HG03571 (cell line): ENCODE measurements around the gene STOML1.

ENCODE experiments used
- ATAC-seq: cut with Tn5 transposase; IDR thresholded peaks from one replicate; pipeline ENCODE4 v1.9.1; 2021; ENCODE audit not compliant: unreplicated experiment

Gene STOML1

DNA sequence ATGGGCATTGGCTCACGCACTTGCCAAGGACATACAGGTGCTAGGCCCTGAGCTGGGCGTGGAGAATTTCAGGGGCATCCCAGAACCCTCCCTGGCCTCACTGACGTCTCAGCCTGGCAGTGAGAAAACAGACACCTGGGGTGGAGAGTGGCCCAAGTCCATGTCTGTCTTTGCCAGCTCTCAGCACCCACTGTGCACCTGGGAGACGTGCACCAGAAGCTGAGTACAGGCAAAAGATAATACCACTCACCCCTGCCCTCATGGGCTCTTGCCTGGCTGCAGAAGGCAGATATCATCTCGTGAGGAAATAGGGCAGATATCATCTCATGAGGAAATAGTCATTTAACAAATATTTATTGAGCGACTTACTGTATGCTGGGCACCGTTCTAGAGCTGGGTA is 57.8 kb downstream of the STOML1 start:
- ATAC-seq, result no peak

DNA sequence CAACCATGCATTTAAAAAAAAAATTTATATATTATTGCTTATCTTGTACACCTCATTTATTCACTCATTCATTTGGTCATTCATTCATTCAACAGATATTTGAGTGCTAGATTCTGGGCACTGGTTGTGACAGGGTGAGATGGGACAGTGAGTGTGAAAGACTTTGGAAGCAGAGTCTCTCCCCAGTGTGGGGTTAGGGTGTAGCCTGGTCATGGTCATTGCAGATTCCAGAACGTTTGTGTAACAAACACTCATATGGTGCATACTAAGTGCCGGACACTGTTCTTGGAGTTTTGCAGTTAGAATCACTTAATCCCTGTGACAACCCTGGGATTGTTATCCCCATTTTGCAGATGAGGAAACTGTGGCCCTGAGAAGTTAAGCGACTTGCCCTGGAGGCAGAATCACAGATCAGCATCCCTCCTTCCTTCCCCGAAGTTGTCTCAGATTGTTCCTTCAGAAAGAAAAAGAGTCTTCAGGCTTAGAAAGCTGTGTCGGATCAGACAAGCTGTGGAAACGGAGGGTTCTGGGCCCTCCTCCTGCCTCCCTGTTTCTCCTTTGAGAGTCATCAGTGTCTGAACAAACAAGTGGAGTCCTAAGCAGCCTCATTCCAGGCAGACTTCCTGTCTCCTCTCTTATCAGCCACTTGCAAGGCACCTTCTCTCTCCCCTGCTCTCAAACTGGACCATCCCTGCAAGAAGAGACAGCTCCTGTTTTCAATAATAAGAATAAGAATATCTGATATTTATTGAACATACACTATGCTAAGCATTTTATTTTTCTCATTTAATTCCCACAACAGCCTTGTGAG is 59.5 kb downstream of the STOML1 start:
- ATAC-seq, result no peak

DNA sequence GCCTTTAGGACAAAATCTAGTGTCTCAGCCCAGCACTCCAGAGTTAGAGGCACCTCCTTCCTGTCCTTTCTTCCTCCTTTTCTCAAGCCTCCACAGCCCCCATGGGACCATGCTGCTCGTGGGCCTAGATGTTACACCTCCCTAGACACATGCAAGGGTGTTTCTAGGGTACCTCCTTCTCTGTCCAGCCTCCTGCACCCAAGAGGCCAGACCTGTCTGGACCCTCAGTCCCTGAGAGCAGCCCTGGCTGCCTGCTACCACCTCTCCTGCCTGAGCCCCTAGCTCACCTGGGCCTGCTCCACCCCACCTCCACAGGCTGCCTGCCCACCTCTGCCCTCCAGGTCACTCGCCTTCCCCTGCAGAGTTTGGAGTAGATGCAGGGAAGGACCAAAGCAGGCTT is 60.7 kb downstream of the STOML1 start:
- ATAC-seq, result no peak

DNA sequence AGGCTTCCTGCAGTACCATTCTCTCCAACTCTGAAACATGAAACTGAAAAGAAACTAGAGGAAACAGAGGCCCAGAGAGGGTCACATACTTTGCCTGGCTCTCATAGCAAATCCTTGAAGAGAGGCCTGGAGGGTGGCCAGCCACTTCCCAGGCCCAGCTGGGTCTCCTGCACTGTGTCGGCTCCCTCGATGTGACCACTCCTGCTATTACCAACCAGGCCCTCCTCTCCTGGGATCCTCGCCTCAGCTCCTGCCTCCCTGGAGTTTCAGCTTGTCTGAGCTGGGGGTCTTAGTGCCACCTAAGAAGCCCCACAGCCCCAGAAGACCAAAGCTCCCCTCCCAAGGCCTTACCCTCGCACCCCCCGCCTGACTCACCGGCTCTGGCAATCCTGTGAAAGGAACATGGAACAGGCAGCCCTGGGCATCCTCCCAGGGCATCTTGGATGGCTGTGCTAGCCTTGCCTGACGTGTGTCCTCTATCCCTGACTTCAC is 61.3 kb downstream of the STOML1 start:
- no peak for ATAC-seq

DNA sequence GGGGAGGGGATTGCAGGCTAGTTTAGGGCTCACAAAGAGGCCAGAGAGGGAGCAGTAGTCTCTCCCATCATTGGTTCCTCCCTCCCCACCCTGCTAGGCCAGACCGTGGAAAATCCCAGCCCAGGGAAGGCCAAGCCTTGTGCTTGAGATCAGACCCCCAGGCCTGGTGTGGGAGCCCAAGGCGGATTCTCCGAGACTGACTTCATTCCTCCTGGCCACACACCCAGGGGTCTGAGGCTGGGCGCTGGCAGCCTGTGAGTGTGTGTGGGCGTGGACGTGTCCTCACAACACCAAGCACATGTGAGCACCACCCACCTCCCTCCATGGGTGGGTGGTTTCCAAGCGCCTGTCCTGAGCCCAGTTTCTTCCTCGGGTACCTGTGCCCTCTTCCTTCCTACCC is 61.7 kb downstream of the STOML1 start:
- no peak for ATAC-seq

DNA sequence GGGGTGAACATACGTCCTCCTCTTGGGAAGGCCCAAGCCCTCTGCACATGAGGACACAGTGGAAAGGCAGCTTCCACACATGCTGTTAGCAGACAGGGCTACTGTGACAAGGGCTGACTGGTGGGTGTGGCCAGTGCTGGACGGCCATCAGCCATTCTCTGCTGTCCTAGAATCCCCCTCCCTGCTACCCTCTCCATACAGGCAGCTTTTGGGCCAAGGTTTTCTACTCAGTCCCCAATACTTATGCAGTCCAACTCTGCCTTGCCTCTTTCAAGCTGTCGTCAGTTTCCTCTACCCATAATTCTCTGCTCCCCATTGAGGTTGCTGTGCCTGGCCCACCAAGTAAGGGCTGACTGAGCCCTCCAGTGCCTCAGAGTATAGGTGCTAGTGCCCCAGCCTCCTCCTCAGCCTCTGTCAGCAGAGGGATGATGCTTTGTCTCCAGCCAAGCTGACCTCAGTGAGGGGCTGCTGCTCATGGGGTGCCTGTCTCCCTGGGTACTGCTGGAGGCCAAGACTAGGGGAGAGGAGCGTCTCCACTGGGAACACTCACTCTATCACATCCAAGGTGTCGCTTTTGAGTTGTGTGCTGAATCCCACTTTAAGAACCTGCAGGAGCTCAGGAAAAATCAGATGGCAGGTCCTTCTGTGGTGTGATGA is 63.0 kb downstream of the STOML1 start:
- ATAC-seq, result no peak
